CD4-positive, alpha-beta T cell treated with Interleukin-6 at 100 ng/mL for 8 hours (primary cell): ENCODE measurements around the gene VPS37D.
"Not testable (repeated sequence)": the region's sequence is repeated elsewhere in the genome, so short reads cannot be mapped to it uniquely, and the experiment has no call there.

Experiments used
- DNase-seq: peaks from one replicate; pipeline ENCODE4 v3.0.0-alpha.2; 2020; ENCODE audit warnings: mixed read lengths, low spot score

Gene VPS37D

DNA sequence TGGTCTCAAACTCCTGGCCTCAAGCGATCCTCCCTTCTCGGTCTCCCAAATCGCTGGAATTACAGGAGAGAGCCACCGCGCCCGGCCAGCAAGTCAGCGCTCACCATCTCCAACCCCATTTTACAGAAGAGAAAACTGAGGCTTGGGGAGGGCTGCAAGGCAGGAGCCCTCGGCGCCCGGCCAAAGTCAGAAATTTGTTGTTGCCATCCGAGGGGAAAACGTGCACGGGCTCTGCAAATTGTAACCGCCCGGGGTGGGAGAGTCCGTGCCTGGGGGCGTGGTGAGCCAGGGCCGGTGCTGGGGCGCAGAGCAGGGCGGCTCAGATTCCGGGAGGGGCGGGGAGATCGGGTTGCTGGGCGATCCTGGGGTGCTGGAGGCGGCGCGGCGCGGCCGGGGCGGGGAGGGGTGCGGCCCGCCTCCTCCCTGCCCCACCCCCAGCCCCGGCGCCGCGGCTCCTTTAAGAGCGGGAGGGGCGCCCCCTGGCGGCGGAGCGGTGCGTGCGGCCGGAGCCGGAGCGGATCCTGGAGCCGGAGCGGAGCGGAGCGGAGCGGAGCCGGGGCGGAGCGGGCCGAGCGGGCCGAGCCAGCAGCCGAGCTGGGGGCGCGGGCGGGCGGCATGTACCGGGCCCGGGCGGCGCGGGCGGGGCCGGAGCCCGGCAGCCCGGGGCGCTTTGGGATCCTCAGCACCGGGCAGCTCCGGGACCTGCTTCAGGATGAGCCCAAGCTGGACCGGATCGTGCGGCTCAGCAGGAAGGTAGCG lies at the start of gene VPS37D:
TSS of gene VPS37D (plus strand) at position 488 of the 759 bp plus-strand sequence. CDS start at position 616, 128 bp downstream.
- DNase-seq, result peak; percentile 88

- DNase-seq, result no peak
Measured at GRCh38 chr7:73618538-73618937, 49.1 kb upstream of the VPS37D start.

- not testable (repeated sequence) for DNase-seq
Measured at GRCh38 chr7:73619394-73619793, 48.2 kb upstream of the VPS37D start.

DNA sequence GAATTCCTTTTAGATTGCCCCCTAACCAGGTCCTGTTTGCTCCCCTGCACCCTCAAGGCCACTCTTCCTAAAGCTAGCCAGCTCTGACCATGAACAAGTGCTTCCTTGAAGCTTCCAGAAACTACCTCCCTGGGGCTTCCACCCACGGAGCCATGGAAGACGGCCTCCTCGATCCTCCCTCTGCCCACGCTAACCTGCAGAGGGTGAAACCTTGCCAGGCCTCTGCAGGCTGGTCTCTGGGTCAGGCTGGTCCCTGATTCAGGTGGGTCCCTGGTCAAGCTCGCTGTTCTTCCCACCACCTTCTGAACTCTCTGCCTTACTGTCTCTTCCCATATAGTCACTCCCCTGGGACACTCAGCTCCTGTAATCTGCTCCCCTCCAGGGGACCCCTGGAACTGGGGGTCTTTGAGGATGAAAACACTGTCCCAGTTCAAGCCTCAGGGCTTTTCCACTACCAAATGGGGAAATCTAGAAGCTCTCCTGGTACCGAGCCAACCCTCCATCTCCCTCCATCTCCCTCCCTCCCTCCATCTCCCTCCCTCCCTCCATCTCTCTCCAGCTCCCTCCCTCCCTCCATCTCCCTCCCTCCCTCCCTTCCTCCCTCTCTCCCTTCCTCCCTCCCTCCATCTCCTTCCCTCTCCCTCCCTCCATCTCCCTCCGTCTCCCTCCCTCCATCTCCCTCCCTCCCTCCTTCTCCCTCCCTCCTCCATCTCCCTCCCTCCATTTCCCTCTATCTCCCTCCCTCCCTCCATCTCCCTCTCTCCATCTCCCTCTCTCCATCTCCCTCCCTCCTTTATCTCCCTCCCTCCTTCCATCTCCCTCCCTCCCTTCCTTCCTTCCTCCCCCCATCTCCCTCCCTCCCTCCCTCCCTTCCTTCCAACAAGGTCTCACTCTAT lies 46.2 kb upstream of the VPS37D start:
- no peak for DNase-seq

- no peak for DNase-seq
Measured at GRCh38 chr7:73622527-73622908, 45.1 kb upstream of the VPS37D start.

GRCh38 chr7:73622909-73623797 lies 44.5 kb upstream of the VPS37D start:
- no peak for DNase-seq

DNA sequence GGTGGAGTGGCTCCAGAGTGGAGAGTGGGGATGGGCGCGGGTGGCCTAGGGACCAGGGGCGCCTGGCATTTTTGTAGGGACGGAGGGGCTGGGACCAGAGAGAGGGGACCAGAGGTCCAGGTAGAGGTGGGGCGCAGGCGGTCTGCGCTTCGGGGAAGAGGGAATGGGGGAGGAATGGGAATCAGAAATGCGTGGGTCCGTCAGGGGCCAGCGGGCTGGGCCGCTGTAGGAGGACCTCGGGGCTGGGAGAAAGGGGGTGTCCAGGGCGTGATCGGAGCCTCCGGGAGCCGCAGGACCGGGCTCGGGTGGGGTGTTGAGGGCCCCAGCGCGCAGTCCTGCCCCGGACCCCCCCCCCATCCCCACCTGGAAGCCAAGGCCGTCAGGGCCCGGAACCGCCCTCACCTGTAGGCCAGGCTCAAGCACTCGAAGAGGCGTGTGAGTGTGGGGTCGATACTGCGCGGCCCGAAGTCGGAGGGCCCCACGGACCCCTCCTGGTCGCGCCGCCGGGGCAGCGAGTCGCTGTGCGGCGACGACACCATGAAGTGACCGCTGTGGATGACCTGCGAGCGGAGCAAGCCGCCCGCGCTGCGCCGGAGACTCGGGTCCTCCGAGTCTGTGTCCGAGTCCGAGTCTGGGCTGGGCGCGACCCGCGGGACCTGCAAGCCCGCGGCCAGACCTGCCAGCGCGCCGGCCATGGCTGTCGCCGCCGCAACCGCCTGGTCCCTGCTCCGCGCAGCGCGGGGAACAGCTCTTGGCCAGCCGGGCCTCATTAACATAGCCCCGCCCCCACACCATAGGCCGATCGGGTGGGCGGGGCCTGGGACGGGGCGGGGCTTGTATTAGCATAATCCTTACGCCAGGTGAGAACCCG lies 43.6 kb upstream of the VPS37D start, which contains the start of gene MLXIPL:
TSS of gene MLXIPL (minus strand) at position 725 of the 871 bp plus-strand sequence. CDS start at position 695, 30 bp downstream.
- peak; percentile 23 for DNase-seq

DNA sequence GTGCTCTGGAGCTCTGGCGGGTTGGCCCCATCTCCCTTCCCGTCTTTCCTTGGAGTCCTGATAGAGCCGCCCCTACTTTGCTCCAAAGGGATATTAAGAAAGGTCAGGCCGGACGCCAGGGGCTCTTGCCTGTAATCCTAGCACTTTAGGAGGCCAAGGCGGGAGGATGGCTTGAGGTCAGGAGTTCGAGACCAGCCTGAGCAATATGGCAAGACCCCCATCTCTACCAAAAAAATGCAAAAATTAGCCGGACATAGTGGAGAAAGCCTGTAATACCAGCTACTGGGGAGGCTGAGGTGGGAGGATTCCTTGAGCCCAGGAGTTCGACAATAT lies 43.0 kb upstream of the VPS37D start:
- no peak for DNase-seq

- DNase-seq, result no peak
Measured at GRCh38 chr7:73625276-73625675, 42.4 kb upstream of the VPS37D start.

DNA sequence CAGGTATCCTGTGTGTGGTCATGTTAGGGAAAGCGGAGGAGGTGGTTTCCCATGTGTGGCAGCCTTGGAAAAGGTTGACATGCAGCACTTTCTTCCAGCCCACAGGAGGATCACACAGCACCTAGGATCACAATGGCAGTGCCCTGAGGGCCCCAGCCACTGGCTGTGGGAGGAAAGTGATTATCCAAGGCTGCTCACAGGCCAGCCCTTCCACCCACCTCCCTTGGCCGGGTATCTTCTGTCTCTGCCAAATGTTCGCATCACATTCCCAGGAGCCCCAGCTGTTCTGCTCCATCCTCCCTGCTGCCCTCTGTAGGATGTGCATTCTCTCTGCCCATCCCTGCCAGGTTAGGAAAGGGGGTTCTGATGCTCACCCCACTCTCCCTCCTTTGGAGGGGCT lies 40.8 kb upstream of the VPS37D start:
- no peak for DNase-seq

GRCh38 chr7:73628504-73628903 lies 39.1 kb upstream of the VPS37D start:
- no peak for DNase-seq

DNA sequence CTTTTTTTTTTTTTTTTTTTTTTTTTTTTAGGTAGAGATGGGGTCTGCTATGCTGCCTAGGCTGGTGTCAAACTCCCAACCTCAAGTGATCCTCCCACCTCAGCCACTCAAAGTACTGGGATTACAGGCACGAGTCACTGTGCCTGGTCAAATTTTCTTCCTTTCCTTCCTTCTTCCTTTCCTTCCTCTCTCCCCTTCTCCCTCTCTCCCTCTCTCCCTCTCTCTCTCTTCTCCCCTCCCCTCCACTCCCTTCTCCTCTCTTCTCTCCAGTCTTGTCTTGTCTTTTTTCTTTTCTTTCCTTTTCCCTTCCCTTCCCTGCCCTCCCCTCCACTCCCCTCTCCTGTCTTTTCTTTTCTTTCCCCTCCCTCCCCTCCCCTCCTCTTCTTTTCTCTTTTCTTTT lies 36.1 kb upstream of the VPS37D start:
- no peak for DNase-seq

DNA sequence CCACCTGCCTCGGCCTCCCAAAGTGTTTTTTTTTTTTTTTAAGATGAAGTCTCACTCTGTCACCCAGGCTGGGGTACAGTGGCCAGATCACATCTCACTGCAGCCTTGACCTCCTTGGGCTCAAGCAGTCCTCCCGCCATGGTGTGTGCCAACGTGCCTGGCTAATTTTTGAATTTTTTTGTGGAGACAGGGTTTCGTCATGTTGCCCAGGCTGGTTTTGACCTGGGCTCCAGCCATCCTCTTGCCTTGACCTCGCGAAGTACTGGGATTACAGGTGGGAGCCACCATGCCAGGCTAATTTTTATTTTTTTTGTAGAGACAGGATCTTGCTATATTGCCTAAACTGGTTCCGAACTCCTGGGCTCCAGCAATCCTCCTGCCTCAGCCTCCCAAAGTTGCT lies 34.3 kb upstream of the VPS37D start:
- no peak for DNase-seq

DNA sequence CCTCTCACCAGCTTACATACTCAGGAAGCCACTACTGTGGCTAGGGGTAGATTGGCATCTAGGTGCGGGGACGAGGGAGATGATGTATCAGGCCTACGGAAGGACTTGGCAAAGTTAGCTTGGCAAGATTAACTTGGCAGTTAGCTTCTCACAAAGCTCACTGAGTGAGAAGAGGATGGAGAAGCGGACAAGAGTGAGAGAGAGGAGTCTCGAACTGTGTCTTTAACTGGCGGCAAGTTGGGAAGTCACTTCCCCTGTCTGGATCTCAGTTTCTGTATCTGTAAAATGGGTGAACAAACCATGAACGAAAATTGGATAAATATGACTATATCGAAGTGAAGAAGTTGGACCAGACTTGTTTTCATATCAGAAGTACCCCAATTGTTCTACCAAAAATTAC lies 33.8 kb upstream of the VPS37D start:
- no peak for DNase-seq

DNA sequence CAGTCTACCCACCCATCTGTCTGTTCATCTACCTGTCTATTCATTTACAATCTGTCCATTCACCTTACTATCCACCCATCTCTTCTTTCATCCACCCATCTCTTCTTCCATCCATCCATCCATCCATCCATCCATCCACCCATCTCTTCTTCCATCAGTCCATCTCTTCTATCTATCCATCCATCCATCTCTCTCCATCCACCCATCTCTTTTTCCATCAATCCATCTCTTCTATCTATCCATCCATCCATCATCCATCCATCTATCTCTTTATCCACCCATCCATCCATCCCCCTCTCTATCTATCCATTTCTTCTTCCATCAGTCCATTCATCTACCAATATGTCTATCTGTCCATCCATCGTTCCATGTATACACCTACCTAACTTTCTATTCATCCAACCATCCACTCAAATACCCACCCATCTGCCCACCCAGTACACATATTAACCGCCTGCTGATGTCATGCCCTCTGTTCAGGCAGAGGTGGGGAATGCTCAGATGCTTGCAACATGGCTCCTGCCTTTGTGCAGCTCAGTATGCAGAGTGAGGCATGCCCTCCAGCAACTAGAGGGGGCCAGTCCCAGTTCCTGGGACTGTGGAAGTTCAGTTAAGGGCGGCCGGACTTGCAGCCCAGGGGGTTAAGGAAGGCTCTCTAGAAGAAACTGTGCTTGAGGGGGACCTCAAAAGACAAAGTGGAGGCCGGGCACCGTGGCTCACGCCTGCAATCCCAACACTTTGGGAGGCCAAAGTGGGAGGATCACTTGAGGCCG lies 32.0 kb upstream of the VPS37D start:
- DNase-seq, result no peak

DNA sequence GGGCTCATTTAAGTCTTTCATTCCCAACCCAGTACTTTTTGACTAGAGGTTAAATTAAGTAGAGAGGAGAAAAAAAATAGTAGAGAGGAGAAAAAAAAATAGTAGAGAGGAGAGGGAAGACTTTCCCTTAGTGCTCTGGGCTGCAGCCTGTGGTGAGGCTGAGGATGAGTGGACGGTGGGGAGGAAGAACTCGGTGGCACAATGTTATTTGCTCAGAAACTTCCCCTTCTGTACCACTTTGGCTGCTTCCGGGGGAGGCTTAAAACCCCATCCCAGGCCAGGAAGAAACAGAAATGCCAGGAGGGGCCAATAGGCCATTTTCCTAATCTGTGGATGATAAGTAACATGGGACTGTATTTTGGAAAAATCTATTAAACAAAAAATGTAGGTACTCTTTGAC lies 28.7 kb upstream of the VPS37D start:
- DNase-seq, result no peak

GRCh38 chr7:73642834-73643233 lies 24.8 kb upstream of the VPS37D start:
- DNase-seq, result no peak

- DNase-seq, result no peak
Measured at GRCh38 chr7:73644688-73645286, 22.8 kb upstream of the VPS37D start.

- no peak for DNase-seq
Measured at GRCh38 chr7:73645643-73646174, 21.9 kb upstream of the VPS37D start.
